AG04449 (cell line): Measurements from ENCODE around the gene DPAGT1.
A peak's percentile ranks its signal among the peaks of the same experiment; 100 is the strongest.

Experiments
- CTCF ChIA-PET: fragments of 350-600 bp; formaldehyde crosslinking; extraction: SDS; loops from one replicate; lab custom pipeline; 2021; ENCODE audit warnings: antibody characterized with exemption; lab: Yijun Ruan, JAX
- POLR2A ChIA-PET: fragments of 400-600, 350-600 bp; formaldehyde crosslinking; extraction: SDS; loops from one replicate; lab custom pipeline; 2020; ENCODE audit warnings: antibody characterized with exemption, inconsistent platforms; lab: Yijun Ruan, JAX
- DNase-seq: peaks from one replicate; pipeline ENCODE4 v3.0.0-alpha.2; 2010; ENCODE audit warnings: low read depth, low spot score
- H3K4me3 ChIP-seq: 2 replicates; pipeline ENCODE4 v1.5.1; 2011; ENCODE audit warnings: low read depth, mild to moderate bottlenecking, control low read depth, low read length
- CTCF ChIP-seq: IDR thresholded peaks from one replicate; pipeline ENCODE4 v1.5.1; 2011; ENCODE audit warnings: mild to moderate bottlenecking, moderate library complexity, low read length, control low read depth, inconsistent platforms; ENCODE audit not compliant: insufficient read depth; ENCODE audit errors: missing control alignments

Gene DPAGT1

GRCh38 chr11:119101759-119102423 lies at the start of gene DPAGT1:
Gene DPAGT1, minus strand, starts transcription at chr11:119101853. Its CDS starts 198 bp downstream, at chr11:119101655.
- no peak for TF ChIP-seq CTCF
- ChIA-PET POLR2A (interaction anchor here (0.6 to 1.5 kb wide), 10 partner anchors 8 to 235 kb away, joined by 3 to 7 read pairs (median 4); partner anchors contain the start of genes HINFP, HMBS and VPS11), CTCF (interaction anchor here (0.8 to 4.5 kb wide), 16 partner anchors 9 to 237 kb away, joined by 3 to 27 read pairs (median 4); partner anchors contain the start of genes CBL, HINFP, SLC37A4 and VPS11)
- H3K4me3 ChIP-seq: peak within 1 kb of the TSS; percentile 88
- peak; percentile 82 for DNase-seq

GRCh38 chr11:119149786-119150275 lies 48.2 kb upstream of the DPAGT1 start:
- ChIA-PET POLR2A (no interaction called here), CTCF (interaction anchor here (1.0 to 14.6 kb wide), 7 partner anchors 11 to 206 kb away, joined by 3 to 139 read pairs (median 6); partner anchors contain the start of genes CBL and NLRX1)
- H3K4me3 ChIP-seq: peak overlapping the region; percentile 63
- no peak for TF ChIP-seq CTCF
- no peak for DNase-seq

- no peak for DNase-seq
- no peak for TF ChIP-seq CTCF
- CTCF ChIA-PET: interaction anchor here (1.0 to 14.6 kb wide), 11 partner anchors 10 to 207 kb away, joined by 3 to 139 read pairs (median 4); partner anchors contain the start of genes CBL and NLRX1
- peak within 1 kb of the TSS; percentile 63 for H3K4me3 ChIP-seq
- POLR2A ChIA-PET: interaction anchor here (0.6 kb wide), 1 partner anchor 64 kb away, joined by 3 read pairs; the partner anchor contains the start of gene HMBS
Measured at GRCh38 chr11:119149018-119149785, 47.5 kb upstream of the DPAGT1 start, which contains the start of gene ABCG4. Gene ABCG4, plus strand, starts transcription at chr11:119149052. Its CDS starts 914 bp downstream, at chr11:119149966.

GRCh38 chr11:119148720-119149017 lies 47.0 kb upstream of the DPAGT1 start:
- H3K4me3 ChIP-seq: peak overlapping the region; percentile 63
- no peak for DNase-seq
- ChIA-PET CTCF (interaction anchor here (1.0 to 14.6 kb wide), 9 partner anchors 9 to 175 kb away, joined by 3 to 139 read pairs (median 5); partner anchors contain the start of genes CBL and NLRX1), POLR2A (interaction anchor here (0.6 kb wide), 1 partner anchor 64 kb away, joined by 3 read pairs; the partner anchor contains the start of gene HMBS)
- TF ChIP-seq CTCF: no peak

GRCh38 chr11:119147604-119148333 lies 46.1 kb upstream of the DPAGT1 start:
- no peak overlapping the region for H3K4me3 ChIP-seq
- ChIA-PET CTCF (interaction anchor here (0.6 to 14.6 kb wide), 15 partner anchors 9 to 327 kb away, joined by 3 to 139 read pairs (median 4); partner anchors contain the start of genes CBL and NLRX1), POLR2A (no interaction called here)
- DNase-seq: no peak
- TF ChIP-seq CTCF: no peak
